ENCODE measurements around the gene CEP162. TPM values are rescaled to one million over a fixed set of nuclear protein-coding genes. Genes with fewer than 3 reads are reported as not detected.

The CEP162 gene
- total and polyA plus RNA-seq, 2 of the 8 experiments (the other 6 are each of a cell fraction or from before 2014, with no cell fraction given) = 1.3 to 10.6 TPM

- Histone ChIP-seq H2BK12ac (ENCODE audit: low read depth, low read length) (no peak overlapping the region), H3K56ac (replicated peaks; ENCODE audit: insufficient read length, low read depth, low read length) (no peak overlapping the region), H4K5ac (ENCODE audit: insufficient read length, low read depth, low read length) (no peak overlapping the region), H2BK120ac (replicated peaks; ENCODE audit: low read depth, low read length) (no peak overlapping the region), H3K79me2 (ENCODE audit: control insufficient read depth in 1 of 2, insufficient read depth in 2 of 2, low read length in 2 of 2) (no peaks in the 10 kb centered on the region), H2AK5ac (ENCODE audit: low read depth, low read length) (no peak overlapping the region), H3K4me3 (ENCODE audit: extremely low read depth in 1 of 4, insufficient read depth in 2 of 4, low read depth in 3 of 4, low read length in 4 of 4) (no peak overlapping the region), H2AFZ (ENCODE audit: low read length) (no peak overlapping the region), H3K9me3 (ENCODE audit: insufficient read depth in 2 of 2, low read depth in 1 of 2, low read length in 1 of 2) (peaks cover 10 to 18% of the 10 kb centered on the region in 2 experiments), H3K79me1 (ENCODE audit: low read depth, low read length) (no peaks in the 10 kb centered on the region), H3K23me2 (ENCODE audit: low read depth, low read length) (no peaks in the 10 kb centered on the region), H3K4ac (replicated peaks; ENCODE audit: insufficient read length, low read depth, low read length) (no peak overlapping the region), H3K23ac (ENCODE audit: insufficient read length) (no peak overlapping the region), H4K20me1 (replicated peaks in 1 of 2; ENCODE audit: control insufficient read depth in 1 of 2, insufficient read depth in 2 of 2, low read length in 2 of 2) (no peaks in the 10 kb centered on the region), H4K91ac (replicated peaks; ENCODE audit: insufficient read length, low read length) (no peak overlapping the region), H4K8ac (ENCODE audit: extremely low read depth, insufficient read depth, low read length) (no peak overlapping the region), H3K4me2 (ENCODE audit: insufficient read depth in 1 of 2, low read depth in 2 of 2, low read length in 2 of 2) (no peak overlapping the region), H2BK20ac (ENCODE audit: low read length) (no peak overlapping the region), H2BK5ac (ENCODE audit: low read depth, low read length) (no peak overlapping the region), H3K27ac (ENCODE audit: low read depth, low read length) (no peak overlapping the region), H3K18ac (ENCODE audit: extremely low read depth, low read length) (no peak overlapping the region), H3K36me3 (ENCODE audit: control insufficient read depth in 2 of 4, insufficient read depth in 4 of 4, low read length in 3 of 4) (peaks cover 0 to 20% (median 6%) of the 10 kb centered on the region in 4 experiments; a peak in 4 of 8 replicates), H3K14ac (ENCODE audit: insufficient read length) (no peak overlapping the region), H2BK15ac (ENCODE audit: low read length) (no peak overlapping the region), H3K27me3 (replicated peaks in 1 of 4; ENCODE audit: control insufficient read depth in 3 of 4, extremely low read depth in 1 of 4, insufficient read depth in 3 of 4, low read length in 3 of 4) (no peaks in the 10 kb centered on the region), H3K4me1 (replicated peaks in 1 of 4; ENCODE audit: control insufficient read depth in 3 of 4, insufficient read depth in 4 of 4, low read length in 3 of 4) (peaks cover 0 to 2% (median 0%) of the 10 kb centered on the region in 4 experiments; a peak in 1 of 7 replicates), H3K9ac (replicated peaks in 1 of 4; ENCODE audit: extremely low read depth in 1 of 4, low read depth in 3 of 4, low read length in 3 of 4) (no peak overlapping the region)
- FAIRE-seq = no peak
- ChIA-PET CTCF (ENCODE audit: partially characterized antibody) (no interaction called here), POLR2A (ENCODE audit: partially characterized antibody) (no interaction called here)
- DNase-seq (ENCODE audit: low read depth in 1 of 2, low spot score in 2 of 2) = no peak
- TF ChIP-seq RAD21 (IDR thresholded peaks at IDR 0.05 in 1 of 2, conservative IDR thresholded peaks at IDR 0.05 in 1 of 2; ENCODE audit: low read depth in 2 of 2, low read length in 2 of 2) = no peak
- TF ChIP-seq KDM1A (IDR thresholded peaks at IDR 0.05; ENCODE audit: borderline replicate concordance, low read length) = no peak
- TF ChIP-seq CTCF (IDR thresholded peaks at IDR 0.05; ENCODE audit: control extremely low read depth in 1 of 3, insufficient read depth in 1 of 3, low read depth in 1 of 3, low read length in 3 of 3) = no peak
- TF ChIP-seq CEBPB (IDR thresholded peaks at IDR 0.05; ENCODE audit: low read depth, low read length) = no peak
- no peak for TF ChIP-seq GABPA (IDR thresholded peaks at IDR 0.05; ENCODE audit: borderline replicate concordance, insufficient read depth, low read length)
- no peak for TF ChIP-seq CBX8 (IDR thresholded peaks at IDR 0.05; ENCODE audit: borderline replicate concordance, low read depth, low read length)
- TF ChIP-seq USF2 (IDR thresholded peaks at IDR 0.05; ENCODE audit: low read length) = no peak
- 87% methylated on average over 4 of the region's 4 CpGs; no CpG with 5 or more reads in 1 of the 2 experiments for WGBS, 2 experiments (ENCODE audit: extremely low coverage in 1 of 2, insufficient coverage in 1 of 2, insufficient read length in 1 of 2, insufficient replicate concordance in 2 of 2, low coverage in 1 of 2, low lambda C conversion rate in 2 of 2, missing lambda C conversion rate in 1 of 2)
These were observed 90.9 kb downstream of the CEP162 start for GRCh38 chr6:84136364-84137050.

Data from H1 (cell line).